IPS-NIHi7 (cell line): Measurements from ENCODE around the gene KSR1.
A peak's percentile ranks its signal among the peaks of the same experiment; 100 is the strongest.
"Not testable (repeated sequence)": the region's sequence is repeated elsewhere in the genome, so short reads cannot be mapped to it uniquely, and the experiment has no call there.

ENCODE experiments used
- DNase-seq: peaks from one replicate; pipeline ENCODE4 v3.0.0; 2012; ENCODE audit warnings: mixed read lengths; ENCODE audit errors: extremely low spot score

The KSR1 gene

DNA sequence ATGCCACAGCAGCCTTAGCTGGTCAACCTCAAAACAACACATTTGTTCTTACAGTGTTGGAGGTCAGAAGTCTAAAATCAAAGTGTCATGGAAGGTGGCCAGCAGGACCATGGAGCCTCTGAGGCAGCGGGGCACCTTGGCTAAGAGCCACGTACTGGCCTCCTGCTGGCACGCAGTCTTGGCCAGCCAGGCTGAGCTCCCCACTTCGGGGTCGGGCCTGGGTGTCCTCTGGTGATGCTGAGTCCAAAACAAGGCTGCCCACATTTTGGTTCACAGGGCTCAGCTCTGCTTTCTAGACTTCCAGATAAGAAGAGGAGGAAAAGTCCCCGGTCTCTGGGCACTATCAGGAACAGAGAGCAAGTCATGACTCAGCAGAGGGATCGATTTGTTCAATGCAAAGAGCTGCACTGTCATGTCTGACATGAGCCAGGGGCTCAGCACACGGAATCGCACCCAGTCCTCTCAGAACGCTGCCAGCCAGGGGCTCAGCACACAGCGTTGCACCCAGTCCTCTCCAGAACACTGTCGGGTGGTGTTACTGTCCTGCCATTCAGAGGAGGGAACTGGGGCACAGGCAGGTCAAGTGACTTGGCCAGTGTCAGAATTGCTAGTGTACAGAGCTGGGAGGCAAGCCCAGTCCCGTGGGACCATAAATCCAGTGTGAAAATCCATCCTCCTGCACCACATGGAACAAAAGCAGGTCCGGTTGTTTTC lies 177.2 kb downstream of the KSR1 start:
- DNase-seq = no peak

DNA sequence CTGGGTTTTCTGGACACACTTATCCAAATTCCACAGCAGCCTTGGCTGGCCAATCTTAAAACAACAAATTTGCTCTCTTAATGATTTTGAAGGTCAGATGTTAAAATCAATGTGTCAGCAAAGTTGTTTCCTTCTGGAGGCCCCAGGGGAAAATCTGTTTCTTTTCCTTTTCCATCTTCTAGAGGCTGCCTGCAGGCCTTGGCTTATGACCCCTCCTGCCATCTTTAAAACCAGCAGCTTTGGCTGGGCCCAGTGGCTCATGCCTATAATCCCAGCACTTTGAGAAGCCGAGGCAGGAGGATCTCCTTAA lies 177.7 kb downstream of the KSR1 start:
- no peak for DNase-seq

DNA sequence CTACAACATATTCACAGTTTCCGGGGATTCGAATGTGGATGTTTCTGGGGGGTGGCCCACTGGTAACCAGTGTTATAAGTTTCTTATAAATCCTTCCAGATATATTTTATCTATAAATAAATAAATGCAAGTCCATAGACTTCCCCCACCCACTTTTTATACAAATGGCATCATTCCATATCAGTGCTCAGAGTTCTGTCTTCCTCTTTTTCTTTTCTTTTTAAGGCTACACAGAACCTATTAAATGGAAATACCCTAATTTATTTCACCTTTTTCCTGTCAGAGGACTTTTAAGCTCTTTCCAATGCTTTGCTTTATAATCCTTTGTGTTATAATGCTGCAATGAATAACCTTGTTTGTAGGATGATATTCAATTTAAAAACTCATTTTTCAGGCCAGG lies 178.5 kb downstream of the KSR1 start:
- no peak for DNase-seq

DNA sequence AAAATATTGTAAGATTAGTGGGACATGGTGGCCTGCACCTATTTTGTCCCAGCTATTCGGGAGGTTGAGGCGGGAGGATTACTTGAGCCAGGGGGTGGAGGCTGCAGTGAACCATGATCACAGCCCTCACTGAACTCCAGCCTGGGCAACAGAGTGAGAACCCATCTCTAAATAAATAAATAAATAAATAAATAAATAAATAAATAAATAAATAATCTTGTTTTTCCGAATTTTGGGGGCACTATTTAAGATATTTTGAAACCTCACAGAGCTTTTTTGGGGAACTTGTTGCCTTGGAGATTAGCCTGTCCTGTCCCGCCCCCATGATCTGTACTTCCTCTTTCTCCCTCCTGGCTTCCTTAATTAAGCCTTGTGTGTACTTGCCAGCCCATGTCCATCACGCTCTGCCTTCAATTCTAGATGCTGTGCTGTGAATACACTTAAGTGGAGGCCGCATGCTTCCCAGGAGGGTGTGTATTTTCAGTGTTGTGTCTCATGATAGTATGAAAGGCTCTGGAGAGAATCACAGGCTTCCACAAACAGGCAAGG lies 179.1 kb downstream of the KSR1 start:
- no peak for DNase-seq

DNA sequence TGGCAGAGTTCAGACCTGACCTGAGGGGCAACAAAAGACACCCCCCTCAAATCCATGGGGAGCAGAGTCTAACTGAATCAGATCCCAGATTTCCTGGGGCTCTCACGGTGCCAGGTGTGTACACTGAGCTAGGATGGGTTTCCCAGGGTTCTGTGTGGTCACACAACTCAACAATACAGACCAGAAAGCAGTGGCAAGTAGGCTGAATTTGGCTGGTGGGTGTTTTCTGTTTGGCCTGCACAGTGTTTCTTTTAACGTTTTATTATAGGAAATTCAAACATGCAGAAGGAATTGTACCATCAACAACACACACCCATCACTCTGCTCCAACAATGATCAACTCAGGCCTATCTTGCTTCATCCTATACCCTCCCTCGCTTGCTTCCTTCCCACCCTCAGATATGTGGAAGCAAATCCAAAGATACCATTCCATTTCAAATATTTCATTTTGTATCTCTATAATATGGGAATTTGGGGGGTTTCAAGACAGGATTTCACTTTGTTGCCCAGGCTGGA lies 179.8 kb downstream of the KSR1 start:
- not testable (repeated sequence) for DNase-seq

DNA sequence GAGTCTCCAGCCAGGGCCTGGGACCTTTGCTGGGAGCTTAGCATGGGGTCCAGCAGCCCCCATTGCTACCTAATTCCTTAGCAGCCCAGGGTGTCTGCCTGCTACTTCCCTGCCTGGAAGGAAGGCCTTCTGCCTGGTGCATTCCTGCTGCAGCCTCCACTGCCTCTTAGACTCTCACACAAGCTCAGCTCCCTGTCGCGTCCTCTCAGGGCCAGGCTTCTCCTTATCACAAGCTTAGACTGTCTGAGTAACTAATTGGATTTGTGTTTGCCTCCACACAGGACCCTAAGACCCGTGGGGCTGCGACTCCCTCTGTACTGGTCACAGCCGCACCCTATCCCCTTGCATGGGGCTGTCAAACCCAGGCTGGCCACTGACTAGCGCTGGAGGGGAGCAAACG lies 181.6 kb downstream of the KSR1 start:
- not testable (repeated sequence) for DNase-seq

DNA sequence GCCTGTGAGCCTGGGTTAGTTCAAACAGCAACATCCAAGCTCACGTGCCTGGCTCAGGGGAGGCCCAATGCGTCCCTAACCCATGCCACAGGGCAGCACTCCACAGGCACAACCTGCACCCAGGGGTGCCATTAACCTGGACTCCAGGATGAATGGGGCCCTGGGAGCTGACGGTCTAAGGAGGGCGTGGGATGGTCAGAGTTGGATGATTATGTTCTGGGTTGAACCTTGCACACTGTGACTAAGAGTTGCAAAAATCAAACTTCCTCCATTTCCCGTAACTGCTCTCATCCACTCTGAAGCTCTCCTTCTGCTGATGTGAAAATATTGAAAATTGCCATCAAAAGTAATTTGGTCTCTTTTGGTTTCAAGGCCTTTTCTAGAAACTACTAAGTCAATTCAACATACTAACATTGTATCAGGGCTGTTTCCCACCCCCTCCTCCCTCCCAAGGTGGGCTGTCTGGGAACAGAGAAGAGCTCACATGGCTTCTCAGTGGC lies 182.2 kb downstream of the KSR1 start:
- DNase-seq = not testable (repeated sequence)

DNA sequence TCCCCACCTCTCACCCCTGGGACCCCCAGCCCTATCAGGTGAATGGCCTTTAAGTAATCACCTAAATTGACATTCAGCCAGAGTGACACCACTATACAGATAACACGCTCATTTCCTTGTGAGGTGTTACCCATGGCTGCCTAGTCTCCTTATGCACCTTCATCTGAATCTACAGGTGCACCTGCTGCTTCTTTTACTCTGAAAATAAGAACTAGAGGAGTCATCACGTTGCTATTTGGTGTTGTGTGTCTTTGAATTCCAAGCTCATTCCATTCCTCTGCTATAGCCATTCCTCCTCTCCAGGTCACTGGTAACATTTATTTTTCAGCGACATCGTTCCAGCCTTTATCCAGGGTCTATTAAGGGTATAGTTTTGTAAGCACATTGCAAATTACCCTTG lies 184.5 kb downstream of the KSR1 start:
- no peak for DNase-seq

DNA sequence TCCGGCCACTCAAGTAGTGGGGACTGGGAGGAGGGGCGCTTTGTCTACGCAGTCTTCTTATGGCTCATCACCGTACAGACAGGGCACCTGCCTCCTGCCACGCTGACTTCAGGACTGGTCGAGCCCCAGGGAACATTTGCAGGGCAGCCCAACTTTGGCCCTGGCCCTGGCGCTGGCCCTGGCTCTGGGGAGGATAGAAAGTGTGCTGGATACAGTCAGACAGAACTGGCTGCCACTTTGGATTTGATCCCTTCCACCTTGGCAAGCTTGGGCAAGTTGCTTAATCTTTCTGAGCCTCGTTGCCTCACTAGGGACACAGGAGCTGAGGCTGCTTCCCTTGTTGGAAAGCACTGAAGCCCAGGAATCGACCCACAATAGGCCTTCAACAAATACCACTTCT lies 188.3 kb downstream of the KSR1 start:
- no peak for DNase-seq

DNA sequence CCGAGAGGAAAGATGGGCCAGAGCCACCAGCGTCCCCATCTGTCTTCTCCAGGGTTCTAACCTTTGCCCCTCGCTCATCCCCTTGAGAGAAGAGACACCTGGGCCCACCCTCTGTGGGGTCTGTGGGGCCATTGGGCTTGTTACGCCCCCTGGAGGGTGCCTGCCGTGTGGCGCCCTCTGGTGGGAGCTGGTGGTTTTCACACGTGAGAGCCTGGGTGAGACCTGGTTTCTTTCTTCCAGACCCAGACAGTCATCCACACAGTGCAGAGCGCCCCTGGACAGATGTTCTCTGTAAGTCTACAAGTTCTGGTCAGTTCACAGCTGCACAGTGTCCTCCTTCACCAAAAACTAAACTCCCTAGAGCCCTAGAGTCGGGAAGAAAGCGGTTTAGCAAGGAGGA lies 189.4 kb downstream of the KSR1 start:
- not testable (repeated sequence) for DNase-seq

DNA sequence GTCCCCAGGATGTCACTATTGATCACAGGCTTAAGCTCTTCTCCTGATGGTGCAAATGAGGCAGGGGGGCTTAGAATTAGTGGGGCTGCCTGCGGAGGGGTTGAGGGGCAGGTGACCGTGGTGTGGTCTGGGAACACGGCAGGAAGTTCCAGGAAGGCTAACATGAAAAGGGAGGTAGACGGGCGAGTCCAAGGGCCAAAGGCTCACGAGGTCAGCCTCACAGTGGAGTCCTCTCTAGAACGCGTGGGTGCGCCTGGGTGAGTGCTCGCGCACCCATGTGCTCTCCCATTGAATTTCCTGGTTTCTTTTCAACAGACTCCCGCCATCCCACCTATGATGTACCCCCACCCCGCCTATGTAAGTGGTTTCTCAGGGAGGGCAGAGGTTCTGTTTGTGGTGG lies 190.0 kb downstream of the KSR1 start:
- DNase-seq = no peak

DNA sequence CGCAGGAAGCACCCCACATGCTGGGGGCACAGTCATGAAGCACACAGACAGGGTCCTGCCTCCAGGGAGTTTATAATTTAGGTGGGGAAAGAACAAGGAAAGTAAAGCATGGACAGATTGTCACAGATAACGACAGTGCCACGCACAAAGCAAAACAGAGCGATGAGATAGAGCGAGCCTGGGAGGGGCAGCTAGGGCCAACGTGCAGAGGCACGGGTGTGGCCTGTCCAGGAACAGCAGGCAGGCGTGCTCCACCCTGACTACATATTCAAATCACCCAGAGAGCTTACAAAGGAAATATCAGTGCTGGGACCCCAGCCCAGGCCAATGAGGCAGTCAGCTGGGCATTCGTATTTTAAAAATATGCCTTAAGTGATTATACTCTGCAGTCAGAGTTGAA lies 191.5 kb downstream of the KSR1 start:
- no peak for DNase-seq

DNA sequence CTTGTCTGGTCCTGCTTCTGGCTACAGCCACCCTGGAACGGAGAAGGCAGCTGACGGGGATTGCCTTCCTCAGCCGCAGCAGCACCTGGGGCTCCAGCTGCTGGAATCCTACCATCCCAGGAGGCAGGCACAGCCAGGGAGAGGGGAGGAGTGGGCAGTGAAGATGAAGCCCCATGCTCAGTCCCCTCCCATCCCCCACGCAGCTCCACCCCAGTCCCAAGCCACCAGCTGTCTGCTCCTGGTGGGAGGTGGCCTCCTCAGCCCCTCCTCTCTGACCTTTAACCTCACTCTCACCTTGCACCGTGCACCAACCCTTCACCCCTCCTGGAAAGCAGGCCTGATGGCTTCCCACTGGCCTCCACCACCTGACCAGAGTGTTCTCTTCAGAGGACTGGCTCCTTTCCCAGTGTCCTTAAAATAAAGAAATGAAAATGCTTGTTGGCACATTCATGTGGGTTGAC lies 192.9 kb downstream of the KSR1 start:
- not testable (repeated sequence) for DNase-seq

DNA sequence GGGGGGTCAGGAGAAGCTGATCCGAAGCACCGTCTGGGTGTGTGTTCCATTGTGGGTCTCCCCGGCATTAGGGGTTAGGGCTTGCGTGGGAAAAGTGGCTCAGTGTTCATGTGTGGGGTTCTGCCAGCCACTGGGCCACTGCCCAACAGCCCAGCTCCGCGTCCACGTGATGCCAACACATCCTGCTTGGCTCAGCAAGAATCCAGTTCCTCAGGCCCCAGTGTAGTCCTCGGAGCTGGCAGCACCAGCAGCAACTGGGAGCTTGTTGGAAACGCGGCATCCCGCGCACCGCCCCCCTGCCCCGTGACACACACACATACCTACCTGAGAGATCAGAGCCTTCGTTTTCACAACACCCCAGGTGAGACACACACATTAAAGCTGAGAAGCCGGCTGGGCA lies 193.7 kb downstream of the KSR1 start:
- DNase-seq = no peak

DNA sequence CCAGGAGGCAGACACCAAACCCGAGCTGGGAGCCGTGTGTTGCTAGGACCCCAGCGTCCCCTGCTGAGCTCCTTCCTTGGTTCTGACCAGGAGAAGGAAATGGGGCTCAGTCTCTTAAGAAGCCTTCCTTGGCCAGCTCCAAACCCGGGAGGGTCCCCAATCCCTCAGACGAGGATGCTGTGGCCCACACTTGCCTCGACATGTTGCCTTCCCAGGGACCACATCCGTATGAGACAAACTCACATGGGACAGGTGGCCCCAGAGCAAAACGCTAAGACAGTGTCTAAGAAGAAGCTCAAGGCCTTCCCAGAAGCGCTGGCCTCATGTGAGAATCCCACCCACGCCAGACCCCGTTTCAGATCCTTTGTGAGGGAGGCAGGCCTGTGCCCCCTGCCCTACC lies 194.6 kb downstream of the KSR1 start:
- no peak for DNase-seq

DNA sequence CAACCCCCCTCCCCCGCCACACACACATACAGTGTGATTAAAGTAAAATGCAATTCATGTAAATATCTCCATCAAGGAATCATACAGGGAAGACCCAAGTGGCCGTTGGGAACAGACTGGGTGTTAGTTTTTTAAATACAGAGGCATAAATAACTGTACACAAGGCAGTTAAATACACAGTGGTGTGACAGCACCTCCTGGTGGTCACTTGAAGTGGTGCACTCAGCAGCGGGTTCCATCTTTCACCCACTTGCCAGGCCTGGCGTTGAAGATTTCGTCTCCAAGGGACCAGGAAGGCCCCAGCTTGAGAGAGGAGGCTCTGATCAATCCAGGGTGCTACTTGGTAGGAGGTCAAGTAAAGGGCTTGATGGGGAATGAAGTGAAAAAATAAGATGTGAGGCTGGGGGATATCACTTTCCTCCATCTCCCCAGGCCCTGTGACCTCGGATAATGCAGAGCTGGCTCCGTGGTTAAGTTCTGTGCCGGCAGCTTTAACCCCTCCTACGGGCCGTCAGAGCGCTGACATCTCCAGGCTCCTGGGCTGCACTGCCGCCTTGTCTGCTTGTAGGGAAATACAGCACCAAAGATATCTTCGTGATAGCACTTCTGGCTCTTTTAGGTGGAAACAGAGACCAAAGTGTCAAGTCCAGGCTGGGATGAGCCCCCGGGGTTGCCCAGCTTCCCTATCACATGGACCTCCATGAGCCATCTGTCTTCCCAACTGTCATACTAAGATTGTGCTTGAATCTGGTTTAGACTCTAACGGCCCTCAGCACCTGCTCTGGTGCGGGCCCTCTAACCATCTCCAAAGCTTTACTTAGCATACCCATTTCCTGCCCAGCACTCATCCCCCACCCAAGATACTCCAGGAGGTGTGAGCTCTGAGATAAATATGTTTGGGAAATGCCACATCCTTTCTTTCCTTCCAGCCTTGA lies 195.4 kb downstream of the KSR1 start:
- no peak for DNase-seq

DNA sequence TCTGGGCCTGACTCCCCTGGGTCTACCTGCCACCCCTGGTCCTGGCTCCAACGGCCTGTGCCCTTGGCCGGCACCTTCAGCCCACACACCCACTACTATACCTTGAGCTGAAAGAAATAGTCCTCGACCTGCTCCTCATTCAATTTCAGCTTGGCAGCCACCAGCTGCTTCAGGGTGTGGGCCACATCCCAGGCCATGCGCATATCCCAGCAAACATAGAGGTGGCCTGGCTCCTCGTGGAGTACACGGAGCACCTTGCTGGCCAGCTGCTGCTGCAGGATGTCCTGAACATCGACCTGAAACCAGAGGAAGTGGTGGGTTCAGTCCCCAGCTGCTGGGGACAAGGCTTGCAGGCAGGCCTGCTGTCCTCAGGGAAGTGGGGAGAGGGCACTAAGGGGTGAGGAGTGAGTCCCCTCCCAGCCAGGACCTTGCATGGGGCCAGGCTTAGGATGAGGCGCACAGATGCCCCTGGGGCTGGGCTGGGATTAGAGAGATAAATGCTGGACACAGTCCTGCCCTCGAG lies 197.3 kb downstream of the KSR1 start:
- not testable (repeated sequence) for DNase-seq

DNA sequence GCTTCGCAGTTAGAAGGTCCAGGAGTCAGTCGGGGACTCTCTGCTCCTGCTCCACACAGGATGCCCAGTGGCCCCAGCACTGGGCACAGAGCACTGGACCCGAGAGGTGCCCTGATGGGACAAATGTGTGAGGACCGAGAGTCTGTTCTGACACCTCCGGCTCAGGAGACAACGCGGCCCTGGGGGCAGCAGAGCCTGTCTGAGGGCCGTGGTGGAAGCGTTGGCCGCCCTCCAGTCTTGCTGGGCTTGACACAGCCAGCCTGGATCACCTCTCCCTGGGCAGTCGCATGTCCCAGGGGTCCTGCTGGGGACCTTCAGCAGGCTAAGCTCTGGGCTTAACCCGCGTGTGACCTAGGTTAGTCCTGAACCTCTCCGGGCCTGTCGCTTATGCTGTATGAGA lies 197.9 kb downstream of the KSR1 start:
- no peak for DNase-seq

DNA sequence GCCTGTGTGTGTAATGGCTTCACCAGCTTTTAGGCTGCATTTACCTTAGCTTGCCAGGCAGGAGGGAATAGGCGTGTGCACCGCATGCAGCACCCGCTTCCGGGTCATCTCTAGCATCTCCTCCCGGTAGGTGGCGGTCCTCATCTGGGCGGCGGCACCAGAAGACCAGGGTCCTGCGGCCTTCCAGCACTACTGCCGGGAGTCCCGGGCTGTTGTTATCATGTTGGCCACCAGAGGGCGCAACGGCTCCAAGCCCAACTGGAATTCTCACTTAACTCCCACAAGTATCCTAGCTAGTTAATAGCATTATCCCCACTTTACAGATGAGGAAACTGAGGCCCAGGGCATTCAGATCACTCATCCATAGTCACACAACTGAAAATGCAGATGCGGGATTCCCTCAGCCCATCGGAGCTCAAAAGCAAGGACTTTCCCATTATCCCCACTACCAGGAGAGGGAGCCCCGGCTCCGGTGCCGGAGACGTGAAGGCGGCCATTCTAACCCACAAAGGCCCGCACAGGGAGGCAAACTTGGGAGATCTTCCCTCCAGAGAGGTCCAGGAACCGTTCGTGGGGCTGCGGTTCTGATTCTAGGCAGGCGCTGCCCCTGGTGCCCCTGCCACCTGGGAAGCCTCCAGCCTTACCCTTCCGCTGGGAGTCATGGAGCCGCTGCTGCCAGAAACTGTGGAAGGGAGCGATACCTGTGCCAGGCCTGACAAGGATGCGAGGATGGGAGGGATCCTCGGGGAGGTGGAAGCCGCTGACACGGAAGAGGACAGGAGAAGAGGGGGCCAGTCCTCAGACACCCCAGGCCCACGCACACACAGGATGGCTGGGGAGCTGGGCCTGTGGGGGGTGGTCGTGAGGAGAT lies 198.6 kb downstream of the KSR1 start:
- DNase-seq = peak; percentile 97

DNA sequence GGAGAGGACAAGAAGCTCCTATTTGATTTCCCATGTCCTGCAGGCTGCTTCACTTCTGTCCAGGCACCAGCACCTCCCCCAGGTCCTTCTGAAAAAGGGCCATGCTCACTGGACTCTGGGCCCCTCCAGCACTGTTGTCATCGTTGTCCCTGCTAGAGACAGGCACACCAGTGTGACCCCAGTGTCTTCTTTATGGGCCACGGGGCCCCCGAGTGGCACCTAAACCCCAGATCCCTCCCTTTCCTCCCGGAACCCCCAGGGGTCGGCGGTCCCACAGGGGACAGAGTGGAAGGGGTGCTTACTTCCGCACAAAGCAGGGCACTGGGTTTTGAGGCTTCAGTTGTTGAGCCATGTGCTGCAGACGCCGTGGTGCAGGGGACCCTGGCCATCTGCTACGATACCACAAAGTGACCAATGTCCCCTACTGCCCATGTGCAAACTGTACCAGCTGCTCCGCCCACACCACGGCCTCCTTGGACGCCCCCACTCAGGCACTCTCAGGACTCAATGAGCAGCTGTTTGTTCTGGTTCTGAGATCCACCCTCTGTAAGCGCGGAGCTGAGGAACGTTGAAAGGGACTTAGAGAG lies 199.4 kb downstream of the KSR1 start:
- DNase-seq = not testable (repeated sequence)

DNA sequence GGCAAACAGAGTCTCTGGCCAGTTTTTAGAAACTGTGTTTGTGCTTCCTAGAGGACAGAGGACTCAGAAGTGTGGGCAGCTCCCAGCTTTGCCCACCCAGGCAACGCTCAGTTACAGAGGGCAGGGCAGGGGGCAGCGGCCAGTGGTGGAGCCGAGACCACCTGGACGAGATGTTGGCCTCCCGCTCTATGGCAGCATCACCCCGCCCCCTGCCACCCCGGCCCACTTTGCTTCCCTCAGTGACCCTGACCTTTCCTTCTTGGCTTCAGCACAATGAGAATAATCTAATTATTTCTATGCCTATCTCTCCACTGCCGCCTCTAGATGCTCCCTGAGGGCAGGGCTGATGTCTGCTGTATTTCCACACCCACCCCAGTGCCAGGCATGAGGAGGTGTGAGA lies 200.4 kb downstream of the KSR1 start:
- not testable (repeated sequence) for DNase-seq
